K562 (cell line): ENCODE results near the gene WNT11. TPM values are rescaled to one million over a fixed set of nuclear protein-coding genes. Genes with fewer than 3 reads are reported as not detected.

Experiments used
- ATAC-seq: fragments of 200-7000 bp; cut with Tn5 transposase; 3 replicates; pipeline ENCODE4 v1.9.1; 2020; ENCODE audit warnings: moderate library complexity
- BruUV-seq: library from RNA; stranded (reverse); fragments of 400-500 nt; replicated peaks from 2 replicates; lab custom pipeline; 2021; lab: Mats Ljungman, UMichigan
- CTCF ChIA-PET: fragments of 300-600 bp; formaldehyde crosslinking; extraction: SDS; loops from one replicate; lab custom pipeline; 2021; ENCODE audit warnings: low intra/inter-chr PET ratio; lab: Yijun Ruan, JAX
- POLR2A ChIA-PET: fragments of 300-600, 350-650 bp; sonication (Branson Sonifier 250); formaldehyde crosslinking; extraction: SDS; loops from one replicate; lab custom pipeline; 2021; ENCODE audit warnings: antibody characterized with exemption, inconsistent platforms; lab: Yijun Ruan, JAX
- DNase-seq, 4 experiments: peaks; one replicate each; pipeline versions ENCODE4 v3.0.0 to v3.0.0-alpha.2; 2011 to 2018; ENCODE audit warnings: low spot score in 3 of 4, mixed read lengths in 3 of 4; ENCODE audit errors: extremely low read depth in 1 of 4
- FAIRE-seq: peaks from 2 replicates; lab custom pipeline; 2011; peaks lifted over from hg19 to GRCh38; lab: Jason Lieb, UNC
- H2AFZ ChIP-seq: 2 replicates; pipeline ENCODE4 v1.6.0; 2011; ENCODE audit warnings: low read depth, low read length, control low read depth, inconsistent platforms
- H3K27ac ChIP-seq: fragments of 200-600 bp; 3 replicates; pipeline ENCODE4 v1.8.0; 2011; ENCODE audit warnings: low read depth, mild to moderate bottlenecking, control low read depth, inconsistent platforms, low read length, moderate library complexity, mixed read lengths; ENCODE audit errors: extremely low read depth
- H3K27me3 ChIP-seq, 2 experiments: fragments of 300-600 bp in 1 of 2; 2 replicates in 1 of 2; 3 replicates in 1 of 2; pipeline versions ENCODE4 v1.6.0 to v1.8.0; 2011; ENCODE audit warnings: inconsistent platforms in 2 of 2, low read length in 2 of 2, mild to moderate bottlenecking in 1 of 2, mixed read lengths in 1 of 2, moderate library complexity in 1 of 2; ENCODE audit not compliant: control insufficient read depth in 2 of 2, insufficient read depth in 2 of 2
- H3K36me3 ChIP-seq: fragments of 300-600 bp; 3 replicates; pipeline ENCODE4 v1.8.0; 2011; ENCODE audit warnings: mild to moderate bottlenecking, low read length, inconsistent platforms; ENCODE audit not compliant: control insufficient read depth, insufficient read depth
- H3K4me1 ChIP-seq, 2 experiments: fragments of 200-600 bp in 1 of 2; replicated peaks in 1 of 2; 2 replicates in 1 of 2; 3 replicates in 1 of 2; pipeline versions ENCODE4 v1.5.1 to v1.8.0; 2011; ENCODE audit warnings: inconsistent platforms in 2 of 2, low read length in 2 of 2, mild to moderate bottlenecking in 1 of 2, mixed read lengths in 1 of 2, moderate library complexity in 1 of 2; ENCODE audit not compliant: control insufficient read depth in 2 of 2, insufficient read depth in 2 of 2
- H3K4me2 ChIP-seq: 2 replicates; pipeline ENCODE4 v1.6.1; 2011; ENCODE audit warnings: low read length, control low read depth, inconsistent platforms, mixed read lengths; ENCODE audit not compliant: insufficient read depth
- H3K4me3 ChIP-seq: fragments of 200-600 bp; sonication (generic), shearing (Covaris generic); 2 replicates; pipeline ENCODE4 v1.5.1; 2016; ENCODE audit warnings: control low read depth, inconsistent platforms
- H3K79me2 ChIP-seq: fragments of 200-600 bp; 3 replicates; pipeline ENCODE4 v1.8.0; 2011; ENCODE audit warnings: low read length, inconsistent platforms; ENCODE audit not compliant: control insufficient read depth, insufficient read depth
- H3K9ac ChIP-seq, 2 experiments: 2 replicates each; pipeline versions ENCODE4 v1.6.0 to v1.6.1; 2011; ENCODE audit warnings: low read depth in 2 of 2, low read length in 2 of 2, control low read depth in 1 of 2, inconsistent platforms in 1 of 2, mild to moderate bottlenecking in 1 of 2, mixed read lengths in 1 of 2; ENCODE audit not compliant: insufficient read depth in 1 of 2
- H3K9me1 ChIP-seq: one replicate; pipeline ENCODE4 v1.6.0; 2011; ENCODE audit warnings: inconsistent platforms, mild to moderate bottlenecking, low read length, moderate library complexity; ENCODE audit not compliant: control insufficient read depth, insufficient read depth
- H3K9me3 ChIP-seq: replicated peaks from 2 replicates; pipeline ENCODE4 v1.5.1; 2011; ENCODE audit warnings: low read depth, low read length, inconsistent platforms; ENCODE audit not compliant: control insufficient read depth, insufficient read depth
- H4K20me1 ChIP-seq: replicated peaks from 2 replicates; pipeline ENCODE4 v1.6.1; 2011; ENCODE audit warnings: low read length, inconsistent platforms, mixed read lengths; ENCODE audit not compliant: control insufficient read depth, insufficient read depth
- BHLHE40 ChIP-seq: IDR thresholded peaks from 2 replicates; pipeline ENCODE4 v1.6.1; 2011; ENCODE audit warnings: low read length, improper control_type of control experiment
- DNMT1 ChIP-seq: fragments of 450-650 bp; IDR thresholded peaks from 2 replicates; pipeline ENCODE4 v1.6.1; 2016; ENCODE audit warnings: antibody characterized with exemption, mild to moderate bottlenecking
- DPF2 ChIP-seq: fragments of 450-650 bp; IDR thresholded peaks from 2 replicates; pipeline ENCODE4 v1.6.1; 2016
- ID3 ChIP-seq, 2 experiments: fragments of 250-450 bp in 1 of 2; fragments of 450-650 bp in 1 of 2; sonication (Bioruptor Pico) in 1 of 2; IDR thresholded peaks; 2 replicates each; pipeline versions ENCODE4 v1.6.1 to v1.8.0; 2016 to 2021; ENCODE audit warnings: mild to moderate bottlenecking in 2 of 2, moderate library complexity in 2 of 2, missing compliant biosample characterization in 1 of 2, missing genetic modification characterization in 1 of 2
- MBD1 ChIP-seq: fragments of 250-450 bp; sonication (Bioruptor Pico); IDR thresholded peaks from 2 replicates; pipeline ENCODE4 v1.8.0; 2022; ENCODE audit warnings: inconsistent platforms
- NEUROD1 ChIP-seq: fragments of 150-350 bp; IDR thresholded peaks from 2 replicates; pipeline ENCODE4 v1.6.1; 2014; ENCODE audit warnings: borderline replicate concordance, low read length, low read depth; ENCODE audit not compliant: partially characterized antibody
- NFIC ChIP-seq: fragments of 450-650 bp; IDR thresholded peaks from 2 replicates; pipeline ENCODE4 v1.6.1; 2017; ENCODE audit warnings: mild to moderate bottlenecking, inconsistent platforms
- PKNOX1 ChIP-seq: fragments of 450-650 bp; IDR thresholded peaks from 2 replicates; pipeline ENCODE4 v1.6.1; 2016
- TCFL5 ChIP-seq: fragments of 250-450 bp; sonication (Bioruptor Pico); conservative IDR thresholded peaks from 2 replicates; pipeline ENCODE4 v1.6.1; 2021; ENCODE audit warnings: mild to moderate bottlenecking, moderate library complexity, matching md5 sums
- THAP7 ChIP-seq: fragments of 250-450 bp; sonication (Bioruptor Pico); IDR thresholded peaks from 2 replicates; pipeline ENCODE4 v1.5.0; 2021
- XRCC3 ChIP-seq: fragments of 450-650 bp; IDR thresholded peaks from 2 replicates; pipeline ENCODE4 v1.6.1; 2017; ENCODE audit warnings: mild to moderate bottlenecking, moderate library complexity
- ZNF146 ChIP-seq: IDR thresholded peaks from one replicate; pipeline ENCODE4 v1.6.1; 2018; ENCODE audit warnings: missing compliant biosample characterization; ENCODE audit not compliant: unreplicated experiment
- ZNF57 ChIP-seq: fragments of 450-650 bp; formaldehyde crosslinking; IDR thresholded peaks from 2 replicates; pipeline ENCODE4 v1.4.0; 2020; ENCODE audit warnings: mild to moderate bottlenecking, moderate library complexity
- WGBS: fragments of 100-300 bp; shearing (Covaris generic); methylation state at CpG from one replicate; pipeline ENCODE4 v1.1.6; 2016; ENCODE audit warnings: low coverage, mixed read lengths; ENCODE audit not compliant: insufficient coverage; ENCODE audit errors: missing lambda C conversion rate; 5-methylcytosine and 5-hydroxymethylcytosine counted together
- in situ Hi-C: fragments of 300-500 bp; cut with MboI; formaldehyde crosslinking; loops from 4 replicates; pipeline ENCODE4 v1.15.0; 2018; ENCODE audit warnings: inconsistent platforms, mixed read lengths
- intact Hi-C: fragments of 100-400 bp; cut with micrococcal nuclease; formaldehyde crosslinking; loops from 2 replicates; pipeline ENCODE4 v1.14.2; 2022
- polyA plus RNA-seq, 8 experiments: library from polyadenylated mRNA; depleted of rRNA in 4 of 8; stranded (reverse) in 5 of 8; unstranded in 3 of 8; fragments of >200 nt; fragmentation: Nextera tagmentation in 2 of 8; fragmentation: Illumina TruSeq in 1 of 8; extraction: Ambion mirVana in 2 of 8; extraction: Trizol in 1 of 8; gene quantifications; 2 replicates each; pipeline versions ENCODE4 v1.2.1 to v1.2.3, GENCODE V29; 2011 to 2014; ENCODE audit warnings: inconsistent platforms in 1 of 8, missing spikeins in 1 of 8
- total RNA-seq, 7 experiments: library from RNA; depleted of rRNA in 6 of 7; stranded (reverse); fragments of >200 nt in 6 of 7; fragmentation: Illumina TruSeq in 2 of 7; extraction: Trizol in 2 of 7; gene quantifications; 2 replicates each; pipeline versions ENCODE4 v1.2.1 to v1.2.3, GENCODE V29; 2011 to 2021; ENCODE audit warnings: low replicate concordance in 1 of 7
- TF ChIP-seq, protein P1 (sequence below): sonication (generic); formaldehyde crosslinking; IDR thresholded peaks from 2 replicates; pipeline ENCODE4 v1.8.0; 2022; ENCODE audit warnings: mild to moderate bottlenecking, missing genetic modification reagents
- TF ChIP-seq, protein P2 (sequence below): fragments of 250-450 bp; sonication (Bioruptor Pico); IDR thresholded peaks from 2 replicates; pipeline ENCODE4 v1.4.0; 2020; ENCODE audit warnings: mild to moderate bottlenecking, moderate library complexity

Gene WNT11
- total and polyA plus RNA-seq, 9 of the 15 experiments (the other 6 are each of a cell fraction or from before 2014, with no cell fraction given), result 0.03 to 0.20 (median 0.09) TPM; not detected in 4

DNA sequence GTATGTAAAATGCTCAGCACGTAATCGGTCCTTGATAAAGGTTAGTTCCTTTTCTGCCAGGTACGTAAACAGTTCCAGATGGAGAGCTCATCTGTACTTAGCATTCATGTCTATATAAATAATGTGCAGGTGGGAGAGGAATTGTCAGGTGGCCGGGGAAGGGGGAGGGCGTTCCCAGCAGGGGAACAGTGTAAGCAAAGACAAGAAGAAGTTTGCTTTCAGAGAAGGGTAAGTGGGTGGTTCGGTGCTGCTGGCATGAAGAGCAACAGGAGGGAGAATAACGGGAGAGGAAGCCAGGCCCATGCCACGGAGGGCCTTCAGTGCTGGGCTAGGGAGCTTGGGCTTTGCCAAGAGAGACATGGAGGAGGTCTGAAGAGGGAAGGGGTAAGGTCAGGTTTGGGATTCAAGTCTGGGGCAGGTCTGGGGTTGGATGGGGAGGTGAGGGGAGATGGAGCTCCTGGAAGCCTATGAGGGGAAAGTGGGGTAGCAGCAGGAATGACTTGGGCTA lies 11.4 kb upstream of the WNT11 start:
- 19% methylated on average over 7 of the region's 8 CpGs for WGBS
- H3K9me1 ChIP-seq, result no peaks in the 10 kb centered on the region
- CTCF ChIA-PET, result no interaction called here
- H3K27ac ChIP-seq, result no peak overlapping the region
- DNase-seq (no peak), FAIRE-seq (no peak), ATAC-seq (no peak)
- no peaks in the 10 kb centered on the region for H3K9me3 ChIP-seq
- H3K36me3 ChIP-seq, result no peaks in the 10 kb centered on the region
- no peaks in the 10 kb centered on the region for H3K79me2 ChIP-seq
- H2AFZ ChIP-seq, result no peak overlapping the region
- no peak overlapping the region for H3K4me2 ChIP-seq
- POLR2A ChIA-PET, result interaction anchor here (1.3 kb wide), 1 partner anchor 28 kb away, joined by 5 read pairs; no protein-coding TSS in a partner anchor
- H3K27me3 ChIP-seq, result no peaks in the 10 kb centered on the region
- BruUV-seq, result no TSS peak
- intact Hi-C loops (no loop called here), in situ Hi-C loops (no loop called here)
- H4K20me1 ChIP-seq, result no peaks in the 10 kb centered on the region
- peaks cover 0 to 7% of the 10 kb centered on the region in 2 experiments; a peak in 1 of 5 replicates for H3K4me1 ChIP-seq
- peak overlapping the region in 1 of 2 experiments; percentile 27; a peak in 1 of 4 replicates for H3K9ac ChIP-seq
- no peak overlapping the region for H3K4me3 ChIP-seq
- TF ChIP-seq PKNOX1, result no peak
- TF ChIP-seq BHLHE40, result no peak
- no peak for TF ChIP-seq ZNF146 (CRISPR knock-in tag)
- no peak for TF ChIP-seq NEUROD1
- TF ChIP-seq NFIC, result no peak
- no peak for TF ChIP-seq XRCC3
- TF ChIP-seq, protein P1, sequence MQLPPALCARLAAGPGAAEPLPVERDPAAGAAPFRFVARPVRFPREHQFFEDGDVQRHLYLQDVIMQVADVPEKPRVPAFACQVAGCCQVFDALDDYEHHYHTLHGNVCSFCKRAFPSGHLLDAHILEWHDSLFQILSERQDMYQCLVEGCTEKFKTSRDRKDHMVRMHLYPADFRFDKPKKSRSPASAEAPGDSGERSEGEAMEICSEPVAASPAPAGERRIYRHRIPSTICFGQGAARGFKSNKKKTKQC (CRISPR knock-in tag), result no peak
- TF ChIP-seq DPF2, result no peak
- no peak for TF ChIP-seq MBD1 (CRISPR knock-in tag)
- TF ChIP-seq ID3 (CRISPR knock-in tag; IDR thresholded peaks at IDR 0.05), result no peak
- TF ChIP-seq ID3 (tag; IDR thresholded peaks at IDR 0.05), result no peak
- no peak for TF ChIP-seq THAP7 (CRISPR knock-in tag)
- TF ChIP-seq ZNF57, result no peak
- TF ChIP-seq DNMT1, result no peak
- TF ChIP-seq TCFL5 (CRISPR knock-in tag), result no peak
- TF ChIP-seq, protein P2, sequence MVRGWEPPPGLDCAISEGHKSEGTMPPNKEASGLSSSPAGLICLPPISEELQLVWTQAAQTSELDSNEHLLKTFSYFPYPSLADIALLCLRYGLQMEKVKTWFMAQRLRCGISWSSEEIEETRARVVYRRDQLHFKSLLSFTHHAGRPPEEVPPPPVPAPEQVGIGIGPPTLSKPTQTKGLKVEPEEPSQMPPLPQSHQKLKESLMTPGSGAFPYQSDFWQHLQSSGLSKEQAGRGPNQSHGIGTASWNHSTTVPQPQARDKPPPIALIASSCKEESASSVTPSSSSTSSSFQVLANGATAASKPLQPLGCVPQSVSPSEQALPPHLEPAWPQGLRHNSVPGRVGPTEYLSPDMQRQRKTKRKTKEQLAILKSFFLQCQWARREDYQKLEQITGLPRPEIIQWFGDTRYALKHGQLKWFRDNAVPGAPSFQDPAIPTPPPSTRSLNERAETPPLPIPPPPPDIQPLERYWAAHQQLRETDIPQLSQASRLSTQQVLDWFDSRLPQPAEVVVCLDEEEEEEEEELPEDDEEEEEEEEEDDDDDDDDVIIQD (CRISPR knock-in tag), result no peak
